Stimulated activated CD8-positive, alpha-beta memory T cell treated with anti-CD3 and anti-CD28 coated beads, Interleukin-12 subunit alpha, Interleukin-12 subunit beta, amount 100 ng/mL, for 24 hours (primary cell): ENCODE data around the gene PCSK2.

Experiments used
- DNase-seq: peaks from one replicate; pipeline ENCODE4 v3.0.0-alpha.2; 2020; ENCODE audit errors: extremely low read depth

PCSK2 gene

GRCh38 chr20:17480696-17481095 is 253.9 kb downstream of the PCSK2 start:
- DNase-seq = no peak

GRCh38 chr20:17481661-17482060 is 254.8 kb downstream of the PCSK2 start:
- DNase-seq = no peak

- no peak for DNase-seq
Measured at GRCh38 chr20:17482536-17482935, 255.7 kb downstream of the PCSK2 start.

DNA sequence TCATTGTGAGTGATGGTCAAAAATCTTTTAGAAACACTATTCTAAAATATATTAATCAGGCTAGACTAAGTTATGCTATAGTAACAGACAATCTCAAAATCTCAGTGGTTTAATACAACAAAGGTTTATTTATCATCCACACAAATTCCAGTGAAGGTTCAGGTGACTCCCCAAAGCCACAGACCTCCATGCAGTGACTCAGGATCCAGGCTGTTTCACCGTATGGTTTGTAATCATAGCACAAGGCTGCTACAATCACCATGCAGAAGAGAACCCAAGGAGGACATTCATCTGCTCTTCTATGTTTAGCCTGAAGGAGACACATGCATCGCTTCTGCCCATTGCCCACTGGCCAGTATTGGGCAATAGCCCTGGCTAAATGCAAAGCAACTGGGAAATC is 258.2 kb downstream of the PCSK2 start:
- DNase-seq = no peak

DNA sequence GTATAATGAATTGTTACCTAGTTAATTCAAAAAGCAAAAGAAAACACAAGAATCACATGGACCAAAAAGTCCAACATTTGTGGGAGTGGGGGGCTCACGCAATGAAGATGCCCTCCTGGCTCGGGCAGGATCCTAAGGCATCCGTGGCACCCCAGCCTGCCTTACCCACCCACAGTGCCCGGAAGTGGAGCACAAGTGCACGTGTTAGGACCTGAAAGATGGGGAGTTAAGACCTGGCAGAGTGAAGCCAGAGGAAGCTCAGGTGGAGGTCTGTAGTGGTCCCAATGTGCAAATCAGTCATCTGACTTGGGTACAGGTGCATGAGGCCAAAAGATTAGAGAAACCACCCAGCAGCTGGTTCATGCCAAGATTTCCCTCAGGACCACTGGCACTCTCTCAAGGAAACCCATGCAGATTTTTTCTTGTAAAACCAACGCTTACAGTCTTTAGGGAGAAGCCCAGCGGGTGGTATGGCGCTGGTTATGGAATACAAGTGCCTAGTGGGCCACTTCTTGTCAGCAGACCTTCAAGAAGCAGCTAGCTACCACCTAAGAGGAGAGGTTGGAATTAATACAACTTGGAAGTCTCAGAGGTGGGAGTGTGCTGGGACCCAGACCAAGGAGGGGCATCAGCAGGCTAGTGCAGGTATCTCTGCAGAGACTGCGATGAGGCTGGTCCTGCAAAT is 262.2 kb downstream of the PCSK2 start:
- DNase-seq = no peak

DNA sequence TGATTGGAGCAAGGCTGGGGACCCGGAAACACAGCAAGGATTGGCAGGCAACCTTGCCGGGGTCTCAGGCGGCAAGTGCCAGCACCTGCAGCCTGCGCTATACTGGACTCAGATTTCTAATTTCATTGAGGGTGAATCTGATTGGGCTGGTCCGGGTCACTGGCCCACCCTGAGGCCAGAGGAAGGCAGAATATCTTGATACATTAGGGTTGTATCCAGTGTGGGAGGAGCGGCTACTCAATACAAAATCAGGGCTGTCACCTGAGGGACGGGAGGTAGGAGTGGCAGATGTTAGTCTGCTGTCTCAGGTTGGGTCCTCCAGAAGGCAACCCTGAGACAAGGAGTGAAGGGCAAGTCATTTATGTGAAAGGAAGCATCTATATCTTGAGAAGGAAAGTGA is 263.7 kb downstream of the PCSK2 start:
- DNase-seq = no peak

DNA sequence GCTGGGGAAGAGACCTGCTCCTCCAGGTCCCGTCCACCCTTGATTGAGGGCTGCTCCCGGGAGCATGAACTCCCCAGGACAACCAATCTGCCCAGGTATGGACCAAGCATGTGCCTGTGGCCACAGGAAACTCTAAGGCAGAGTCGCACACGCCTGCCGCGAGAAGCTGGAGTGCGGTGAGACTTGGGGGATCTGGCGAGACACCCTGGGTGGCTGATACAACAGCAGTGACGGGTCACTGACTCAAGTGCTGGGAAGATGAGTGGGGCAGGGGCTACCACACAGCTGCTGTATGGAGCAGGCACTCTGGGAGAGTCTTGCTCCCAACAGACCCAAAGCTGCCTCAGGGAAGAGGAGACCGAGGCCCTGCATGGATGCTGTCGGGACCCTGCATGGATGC is 264.2 kb downstream of the PCSK2 start:
- DNase-seq = no peak

GRCh38 chr20:17491488-17491887 is 264.6 kb downstream of the PCSK2 start:
- DNase-seq = no peak

DNA sequence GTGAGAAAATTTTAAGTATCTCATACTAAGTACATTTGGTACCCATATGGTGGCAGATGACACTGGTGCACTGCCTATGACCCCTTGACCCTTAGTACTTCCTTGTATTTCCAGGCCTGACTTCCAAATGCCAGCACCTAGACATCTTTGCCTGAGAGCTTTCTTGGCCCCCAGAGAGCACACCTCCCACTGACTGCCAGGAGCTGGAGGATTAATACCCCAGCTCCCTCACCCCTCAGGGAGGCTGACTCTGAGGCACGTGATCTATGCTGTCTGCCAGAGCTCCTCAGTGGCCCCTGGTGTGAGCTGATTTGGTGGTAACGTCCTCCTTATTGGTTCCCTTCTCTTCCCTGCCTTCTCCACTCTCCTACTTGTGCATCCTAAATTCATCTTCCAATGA is 266.3 kb downstream of the PCSK2 start:
- no peak for DNase-seq

DNA sequence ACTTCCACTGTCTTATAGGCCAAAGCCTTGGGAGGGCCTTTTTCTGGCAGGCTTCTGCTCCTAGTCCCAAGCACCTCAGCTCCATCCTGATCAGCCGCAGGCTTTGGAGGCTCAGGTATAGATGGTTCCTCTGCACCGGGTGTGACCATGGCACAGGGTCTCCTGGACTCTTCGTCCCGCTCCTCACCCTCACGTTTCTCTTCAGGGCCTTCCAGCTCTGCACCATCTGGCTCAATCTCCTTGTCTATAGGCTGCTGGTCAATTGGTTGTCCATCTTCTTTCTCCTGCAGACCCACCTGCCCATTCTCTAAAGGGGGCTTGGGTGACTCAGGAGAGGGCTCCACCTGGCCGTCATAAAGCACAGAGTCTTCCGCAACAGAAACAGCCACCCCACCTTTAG is 267.4 kb downstream of the PCSK2 start:
- DNase-seq = no peak

DNA sequence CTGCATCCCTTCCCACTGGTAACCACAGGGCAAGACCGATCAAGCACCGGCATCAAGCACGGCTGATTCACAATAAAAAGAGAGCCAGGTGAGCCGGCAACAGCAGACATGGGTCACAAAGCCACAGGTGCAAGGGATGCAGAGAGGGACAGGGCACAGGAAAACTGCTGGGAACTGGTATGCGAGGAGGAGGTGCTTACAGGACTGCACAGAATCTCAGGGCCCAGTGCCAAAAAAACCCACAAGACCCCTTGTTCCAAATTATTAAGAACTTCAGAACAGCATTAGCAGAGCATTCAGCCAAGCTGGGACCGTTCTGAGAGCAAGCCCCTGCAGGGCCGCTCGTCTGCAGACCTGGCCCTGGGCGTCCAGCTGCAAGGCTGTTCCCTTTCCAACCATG is 269.0 kb downstream of the PCSK2 start:
- DNase-seq = no peak

DNA sequence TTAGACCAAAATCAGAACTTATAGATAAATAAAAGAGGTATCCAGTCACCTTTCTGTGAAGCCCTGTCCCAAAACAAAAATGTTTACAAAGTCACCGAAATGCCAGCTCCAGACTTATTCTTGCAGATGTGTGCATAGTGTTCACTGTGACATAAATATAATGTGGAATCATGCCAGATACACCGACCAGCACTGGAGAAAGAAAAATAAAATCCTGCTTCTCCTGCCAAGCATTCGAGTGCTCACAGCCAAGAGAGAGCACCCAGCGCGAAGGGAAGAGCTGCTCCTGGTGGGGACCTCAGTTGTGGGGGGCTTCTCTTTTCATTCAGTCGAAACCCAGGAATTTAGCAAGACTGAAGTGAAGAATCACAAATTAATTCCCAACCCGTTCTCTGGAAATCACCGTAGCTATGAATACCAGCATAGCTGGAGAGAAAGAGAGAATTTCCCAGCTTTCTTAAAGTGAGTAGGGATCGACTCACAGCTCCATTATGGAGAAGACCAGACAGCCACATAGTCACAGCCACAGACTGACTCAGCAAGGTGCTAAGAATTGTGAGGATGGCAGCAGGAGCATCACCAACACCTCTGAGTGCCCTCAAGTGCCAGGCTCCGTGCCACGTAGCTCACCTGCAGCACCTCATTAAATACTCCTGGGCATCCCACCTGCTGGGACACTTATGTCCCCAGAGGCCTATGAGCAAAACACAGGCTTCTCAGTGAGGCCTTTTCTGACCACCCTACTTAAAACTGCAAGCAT is 271.2 kb downstream of the PCSK2 start:
- DNase-seq = no peak

GRCh38 chr20:17498641-17499040 is 271.8 kb downstream of the PCSK2 start:
- DNase-seq = no peak

DNA sequence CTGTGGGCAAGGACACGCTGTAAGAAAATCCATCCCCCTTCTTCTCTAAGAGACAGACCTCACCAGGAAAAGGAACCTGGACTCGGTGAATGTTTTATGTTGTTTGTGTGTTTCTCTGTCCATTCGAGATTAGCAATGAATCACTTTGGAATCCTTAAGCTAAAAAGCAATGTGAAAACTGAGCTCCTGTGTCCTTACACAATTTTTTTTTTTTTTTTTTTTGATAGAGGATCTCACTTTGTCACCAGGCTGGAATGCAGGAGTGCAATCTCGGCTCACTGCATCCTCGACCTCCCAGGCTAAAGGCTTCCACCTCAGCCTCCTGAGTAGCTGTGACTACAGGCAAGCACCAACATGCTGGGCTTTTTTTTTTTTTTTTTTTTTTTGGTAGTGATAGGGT is 272.2 kb downstream of the PCSK2 start:
- no peak for DNase-seq

GRCh38 chr20:17500271-17500670 is 273.4 kb downstream of the PCSK2 start:
- no peak for DNase-seq

DNA sequence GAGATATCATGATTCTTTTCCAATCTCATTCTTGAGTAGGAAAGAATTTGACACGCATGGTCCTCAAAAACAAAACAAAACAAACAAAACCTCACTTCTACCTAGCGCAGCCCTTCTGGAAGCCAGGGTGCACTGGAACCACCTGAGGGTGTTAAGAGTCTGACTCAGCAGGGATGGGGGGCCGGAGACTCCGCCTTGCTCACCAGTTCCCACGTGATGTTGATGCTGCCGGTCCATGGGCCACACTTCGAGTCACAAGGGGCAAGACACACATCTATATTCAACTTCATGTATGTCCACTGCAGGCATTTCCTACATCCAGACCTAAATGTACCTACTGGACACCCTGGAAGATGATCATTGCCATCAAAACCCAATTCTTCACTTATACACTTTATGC is 274.0 kb downstream of the PCSK2 start:
- no peak for DNase-seq

GRCh38 chr20:17501701-17502100 is 274.9 kb downstream of the PCSK2 start:
- no peak for DNase-seq

DNA sequence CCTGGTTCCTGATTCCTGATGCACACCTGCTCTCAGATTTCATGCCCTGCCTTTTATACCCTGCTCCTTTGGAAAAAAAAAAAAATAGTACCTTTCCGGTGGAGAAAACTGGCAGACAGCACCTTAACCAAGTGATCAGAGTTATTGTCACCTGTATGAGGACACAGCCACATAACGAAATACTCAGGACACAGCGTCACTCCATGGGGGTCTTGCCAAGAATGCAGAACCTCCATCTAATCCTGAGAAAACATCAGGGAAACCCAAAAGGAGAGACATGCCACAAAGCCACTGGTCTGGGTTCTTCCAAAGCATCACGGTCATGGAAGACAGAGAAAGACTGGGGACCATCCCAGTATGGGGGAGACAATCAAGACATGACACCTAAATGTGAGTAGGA is 275.3 kb downstream of the PCSK2 start:
- DNase-seq = no peak

DNA sequence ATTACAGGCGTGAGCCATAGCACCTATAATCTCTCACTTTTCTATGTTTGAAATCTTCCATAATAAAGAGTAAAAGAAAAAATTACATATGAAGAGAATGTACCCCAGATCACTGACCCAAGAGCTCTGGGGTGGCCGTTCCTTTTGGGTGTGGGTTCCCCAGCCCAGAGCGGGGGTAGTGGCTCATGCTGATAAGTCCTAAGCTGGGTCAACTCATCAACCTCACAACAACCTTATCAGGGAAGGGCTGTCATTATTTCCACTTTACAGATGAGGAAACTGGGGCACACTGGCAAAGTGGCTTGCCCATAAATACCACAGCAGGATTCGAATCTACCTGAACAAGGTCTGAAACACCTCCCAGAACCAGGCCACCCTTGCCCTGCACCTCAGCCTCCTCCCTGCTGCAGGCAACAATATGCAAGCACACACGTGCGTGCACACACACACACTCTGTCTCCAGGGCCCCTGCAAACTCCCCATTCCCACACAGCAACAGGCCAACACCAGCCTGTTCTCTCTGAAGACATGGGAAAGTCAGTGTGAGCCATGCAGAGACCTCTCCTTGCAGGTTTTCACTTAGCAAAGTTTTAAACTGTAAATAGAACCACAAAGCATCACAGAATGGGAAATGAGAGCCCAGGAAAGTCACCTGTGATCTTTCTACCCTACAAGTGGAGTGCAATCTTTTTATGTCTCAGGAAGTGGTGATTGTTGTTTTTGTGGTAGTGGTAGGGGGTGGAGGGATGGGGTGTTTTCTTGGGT is 276.6 kb downstream of the PCSK2 start:
- no peak for DNase-seq

GRCh38 chr20:17504066-17504897 is 277.4 kb downstream of the PCSK2 start:
- no peak for DNase-seq

DNA sequence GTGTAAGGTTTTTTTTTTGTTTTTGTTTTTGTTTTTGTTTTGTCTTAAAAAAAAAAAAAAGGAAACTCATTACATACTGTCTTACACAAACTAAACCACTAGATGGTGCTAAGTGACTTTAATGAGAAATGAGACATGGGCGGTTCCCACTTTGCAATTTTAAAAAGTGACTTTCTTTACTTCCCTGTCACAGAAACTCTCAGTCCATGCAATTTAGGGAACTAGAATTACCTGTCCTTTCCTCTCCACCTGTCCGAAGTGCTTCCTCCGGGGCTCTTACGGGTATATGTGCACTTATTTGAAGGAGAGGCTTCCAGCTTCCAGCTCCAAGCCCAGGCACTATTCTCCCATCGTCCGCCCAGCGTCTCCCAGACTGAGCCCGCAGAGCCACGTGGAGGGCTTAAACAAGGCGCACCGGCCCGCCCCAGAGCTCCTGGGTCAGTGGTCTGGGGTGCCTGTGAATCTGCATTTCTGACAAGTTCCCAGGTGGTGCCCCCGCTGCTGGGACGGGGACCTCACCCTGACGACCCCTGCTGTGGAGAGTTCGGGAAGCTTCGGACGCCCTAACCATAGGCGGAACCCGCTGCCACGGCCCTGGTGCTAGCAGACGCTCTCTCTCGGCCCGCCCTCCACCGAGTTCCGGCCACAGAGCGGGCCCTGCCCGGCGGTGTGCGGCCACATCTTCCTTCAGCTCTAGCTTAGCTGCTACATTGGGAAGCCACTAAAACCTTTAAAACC is 278.2 kb downstream of the PCSK2 start:
- no peak for DNase-seq
